H9 (cell line): ENCODE data around the gene DCAF4. TPM values are rescaled to one million over a fixed set of nuclear protein-coding genes. Genes with fewer than 3 reads are reported as not detected.

Experiments
- DNase-seq: peaks from one replicate; pipeline ENCODE4 v3.0.0-alpha.2; 2017
- H2AFZ ChIP-seq: one replicate; pipeline ENCODE4 v1.6.1; 2013; ENCODE audit warnings: mild to moderate bottlenecking, low read length, control low read depth, moderate library complexity
- H2AK5ac ChIP-seq: 2 replicates; pipeline ENCODE4 v1.6.1; 2013; ENCODE audit warnings: low read length, control low read depth, mixed read lengths; ENCODE audit not compliant: insufficient read length
- H2BK120ac ChIP-seq: one replicate; pipeline ENCODE4 v1.6.1; 2013; ENCODE audit warnings: low read depth, mild to moderate bottlenecking, low read length, control low read depth, inconsistent platforms; ENCODE audit not compliant: poor library complexity, severe bottlenecking
- H2BK12ac ChIP-seq: 2 replicates; pipeline ENCODE4 v1.6.1; 2013; ENCODE audit warnings: low read length, control low read depth, mixed read lengths, low read depth; ENCODE audit not compliant: insufficient read length
- H2BK15ac ChIP-seq: 2 replicates; pipeline ENCODE4 v1.6.1; 2013; ENCODE audit warnings: low read depth, low read length, control low read depth
- H2BK20ac ChIP-seq: one replicate; pipeline ENCODE4 v1.6.1; 2013; ENCODE audit warnings: low read depth, mild to moderate bottlenecking, low read length, control low read depth, inconsistent platforms; ENCODE audit not compliant: poor library complexity, severe bottlenecking
- H2BK5ac ChIP-seq: 2 replicates; pipeline ENCODE4 v1.6.1; 2013; ENCODE audit warnings: low read length, control low read depth, mixed read lengths; ENCODE audit not compliant: insufficient read length
- H3K14ac ChIP-seq: 2 replicates; pipeline ENCODE4 v1.6.1; 2013; ENCODE audit warnings: low read length, control low read depth; ENCODE audit not compliant: insufficient read depth
- H3K18ac ChIP-seq: 2 replicates; pipeline ENCODE4 v1.6.1; 2013; ENCODE audit warnings: low read depth, mild to moderate bottlenecking, mixed read lengths, low read length, control low read depth; ENCODE audit not compliant: insufficient read length
- H3K23ac ChIP-seq: 2 replicates; pipeline ENCODE4 v1.6.1; 2013; ENCODE audit warnings: low read length, control low read depth, mixed read lengths, low read depth; ENCODE audit not compliant: insufficient read length
- H3K23me2 ChIP-seq: 2 replicates; pipeline ENCODE4 v1.6.1; 2013; ENCODE audit warnings: low read depth, mild to moderate bottlenecking, mixed read lengths, low read length, control low read depth; ENCODE audit not compliant: insufficient read length, poor library complexity, severe bottlenecking
- H3K27ac ChIP-seq: 2 replicates; pipeline ENCODE4 v1.5.1; 2013; ENCODE audit warnings: low read length, control low read depth, mixed read lengths, low read depth; ENCODE audit not compliant: insufficient read length
- H3K27me3 ChIP-seq: 2 replicates; pipeline ENCODE4 v1.6.1; 2013; ENCODE audit warnings: low read length, control low read depth, inconsistent platforms; ENCODE audit not compliant: insufficient read depth
- H3K4ac ChIP-seq: 2 replicates; pipeline ENCODE4 v1.6.1; 2013; ENCODE audit warnings: low read depth, mild to moderate bottlenecking, control low read depth, inconsistent platforms, low read length, moderate library complexity
- H3K4me1 ChIP-seq: 2 replicates; pipeline ENCODE4 v1.6.1; 2013; ENCODE audit warnings: low read length, control low read depth, inconsistent platforms; ENCODE audit not compliant: insufficient read depth
- H3K4me2 ChIP-seq: 2 replicates; pipeline ENCODE4 v1.6.1; 2013; ENCODE audit warnings: low read length, control low read depth, mixed read lengths; ENCODE audit not compliant: insufficient read length, insufficient read depth
- H3K56ac ChIP-seq: 2 replicates; pipeline ENCODE4 v1.6.1; 2013; ENCODE audit warnings: low read depth, mild to moderate bottlenecking, mixed read lengths, low read length, control low read depth; ENCODE audit not compliant: insufficient read length
- H3K79me1 ChIP-seq: 2 replicates; pipeline ENCODE4 v1.6.1; 2013; ENCODE audit warnings: low read depth, mild to moderate bottlenecking, moderate library complexity, low read length, control low read depth, inconsistent platforms; ENCODE audit not compliant: insufficient read depth, poor library complexity, severe bottlenecking
- H3K79me2 ChIP-seq: 2 replicates; pipeline ENCODE4 v1.6.1; 2013; ENCODE audit warnings: low read length, control low read depth, inconsistent platforms; ENCODE audit not compliant: insufficient read depth
- H3K9ac ChIP-seq: 2 replicates; pipeline ENCODE4 v1.6.1; 2013; ENCODE audit warnings: low read length, control low read depth, mixed read lengths; ENCODE audit not compliant: insufficient read length; ENCODE audit errors: extremely low read depth
- H3K9me3 ChIP-seq: one replicate; pipeline ENCODE4 v1.6.1; 2013; ENCODE audit warnings: low read depth, low read length, inconsistent platforms; ENCODE audit not compliant: control insufficient read depth
- H3T11ph ChIP-seq: one replicate; pipeline ENCODE4 v1.6.1; 2013; ENCODE audit warnings: mild to moderate bottlenecking, low read length, control low read depth, inconsistent platforms
- H4K20me1 ChIP-seq: one replicate; pipeline ENCODE4 v1.6.1; 2013; ENCODE audit not compliant: control insufficient read depth, insufficient read length, insufficient read depth
- H4K5ac ChIP-seq: 2 replicates; pipeline ENCODE4 v1.6.1; 2013; ENCODE audit warnings: low read depth, mild to moderate bottlenecking, mixed read lengths, low read length, control low read depth; ENCODE audit not compliant: insufficient read length
- H4K8ac ChIP-seq: replicated peaks from 2 replicates; pipeline ENCODE4 v1.6.1; 2013; ENCODE audit warnings: low read length, control low read depth, mixed read lengths, low read depth; ENCODE audit not compliant: insufficient read length
- H4K91ac ChIP-seq: 2 replicates; pipeline ENCODE4 v1.6.1; 2013; ENCODE audit warnings: low read depth, mild to moderate bottlenecking, moderate library complexity, mixed read lengths, low read length, control low read depth; ENCODE audit not compliant: insufficient read length
- H3K27ac Mint-ChIP-seq, 3 experiments: 2 replicates in 2 of 3; 3 replicates in 1 of 3; pipeline ENCODE4 v1.8.0; 2020 to 2021; ENCODE audit warnings: mixed read lengths in 3 of 3, mild to moderate bottlenecking in 1 of 3, moderate library complexity in 1 of 3
- H3K27me3 Mint-ChIP-seq: 2 replicates; pipeline ENCODE4 v1.8.0; 2021; ENCODE audit warnings: low read depth, mild to moderate bottlenecking, moderate library complexity, mixed read lengths
- H3K36me3 Mint-ChIP-seq, 3 experiments: 2 replicates in 2 of 3; 3 replicates in 1 of 3; pipeline ENCODE4 v1.8.0; 2020 to 2021; ENCODE audit warnings: low read depth in 3 of 3, mixed read lengths in 3 of 3; ENCODE audit not compliant: insufficient read depth in 1 of 3
- H3K4me1 Mint-ChIP-seq, 2 experiments: 2 replicates each; pipeline ENCODE4 v1.8.0; 2020; ENCODE audit warnings: mixed read lengths in 2 of 2
- H3K4me3 Mint-ChIP-seq, 2 experiments: 2 replicates in 1 of 2; 3 replicates in 1 of 2; pipeline ENCODE4 v1.8.0; 2020 to 2021; ENCODE audit warnings: mild to moderate bottlenecking in 2 of 2, mixed read lengths in 2 of 2, moderate library complexity in 1 of 2
- H3K9me3 Mint-ChIP-seq, 2 experiments: 2 replicates in 1 of 2; 3 replicates in 1 of 2; pipeline ENCODE4 v1.8.0; 2020; ENCODE audit warnings: mild to moderate bottlenecking in 2 of 2, mixed read lengths in 2 of 2, moderate library complexity in 1 of 2
- WGBS: extraction: QIAGEN DNeasy Blood & Tissue Kit; methylation state at CpG from one replicate; pipeline ENCODE4 v1.1.7; 2013; ENCODE audit warnings: missing lambda C conversion rate, low lambda C conversion rate, mixed read lengths; ENCODE audit not compliant: insufficient read length; ENCODE audit errors: extremely low coverage; 5-methylcytosine and 5-hydroxymethylcytosine counted together
- total RNA-seq: library from RNA; stranded (reverse); gene quantifications from 2 replicates; pipeline ENCODE4 v1.2.1, GENCODE V29; 2021
- TF ChIP-seq, protein P1 (sequence below): fragments of 200-600 bp; sonication (generic); conservative IDR thresholded peaks from 3 replicates; pipeline ENCODE4 v1.8.0; 2021; ENCODE audit warnings: antibody characterized with exemption, mild to moderate bottlenecking

The DCAF4 gene
- total RNA-seq, 1 experiment from 2014 or later = 32.0 TPM

DNA sequence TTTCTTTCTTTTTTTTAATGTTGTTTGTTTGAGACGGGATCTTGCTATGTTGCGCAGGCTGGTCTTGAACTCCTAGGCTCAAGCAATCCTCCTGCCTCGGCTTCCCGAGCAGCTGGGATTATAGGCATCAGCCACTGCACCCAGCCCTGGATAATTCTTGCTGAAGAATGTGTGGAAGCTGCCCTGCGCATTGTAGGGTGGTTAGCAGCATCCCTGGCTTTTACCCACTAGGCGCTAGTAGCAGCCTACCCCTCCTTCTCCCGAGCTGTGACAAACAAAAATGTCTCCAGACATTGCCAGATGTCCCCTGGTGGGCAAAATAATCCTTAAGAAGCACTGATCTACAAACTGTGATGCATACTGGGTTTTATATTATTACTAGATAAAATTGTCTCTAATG, 6.6 kb downstream of the DCAF4 start:
- Histone ChIP-seq H3K9ac (no peak overlapping the region), H3K4me2 (no peak overlapping the region), H3K79me2 (no peaks in the 10 kb centered on the region), H2BK15ac (no peak overlapping the region), H3K23ac (no peak overlapping the region), H2BK20ac (no peak overlapping the region), H2BK12ac (no peak overlapping the region), H3K27ac (no peak overlapping the region), H3K79me1 (no peaks in the 10 kb centered on the region), H4K20me1 (no peaks in the 10 kb centered on the region), H3K4ac (no peak overlapping the region), H2BK120ac (no peak overlapping the region), H3K9me3 (no peaks in the 10 kb centered on the region), H3K14ac (no peak overlapping the region), H3K23me2 (no peaks in the 10 kb centered on the region), H2AK5ac (no peak overlapping the region), H3K4me1 (peaks cover 4% of the 10 kb centered on the region; the same call in 1 of the 2 replicates), H4K8ac (no peak overlapping the region), H3K27me3 (no peaks in the 10 kb centered on the region), H2BK5ac (no peak overlapping the region), H3K56ac (no peak overlapping the region), H3T11ph (no peak overlapping the region), H4K91ac (no peak overlapping the region), H4K5ac (no peak overlapping the region), H3K18ac (no peak overlapping the region), H2AFZ (no peak overlapping the region)
- H3K4me1 Mint-ChIP-seq = peaks cover 14 to 17% of the 10 kb centered on the region in 2 experiments
- DNase-seq = no peak
- H3K9me3 Mint-ChIP-seq = no peaks in the 10 kb centered on the region
- 0 out of 7 replicates have a peak overlapping the region, but pooled peaks of 1 of the 3 experiments have one; percentile 4 for H3K27ac Mint-ChIP-seq
- no CpG with 5 or more reads among the region's 7 CpGs for WGBS
- H3K36me3 Mint-ChIP-seq = peaks cover 0 to 8% (median 1%) of the 10 kb centered on the region in 3 experiments; a peak in 4 of 7 replicates
- no peak overlapping the region for H3K4me3 Mint-ChIP-seq
- TF ChIP-seq, protein P1, sequence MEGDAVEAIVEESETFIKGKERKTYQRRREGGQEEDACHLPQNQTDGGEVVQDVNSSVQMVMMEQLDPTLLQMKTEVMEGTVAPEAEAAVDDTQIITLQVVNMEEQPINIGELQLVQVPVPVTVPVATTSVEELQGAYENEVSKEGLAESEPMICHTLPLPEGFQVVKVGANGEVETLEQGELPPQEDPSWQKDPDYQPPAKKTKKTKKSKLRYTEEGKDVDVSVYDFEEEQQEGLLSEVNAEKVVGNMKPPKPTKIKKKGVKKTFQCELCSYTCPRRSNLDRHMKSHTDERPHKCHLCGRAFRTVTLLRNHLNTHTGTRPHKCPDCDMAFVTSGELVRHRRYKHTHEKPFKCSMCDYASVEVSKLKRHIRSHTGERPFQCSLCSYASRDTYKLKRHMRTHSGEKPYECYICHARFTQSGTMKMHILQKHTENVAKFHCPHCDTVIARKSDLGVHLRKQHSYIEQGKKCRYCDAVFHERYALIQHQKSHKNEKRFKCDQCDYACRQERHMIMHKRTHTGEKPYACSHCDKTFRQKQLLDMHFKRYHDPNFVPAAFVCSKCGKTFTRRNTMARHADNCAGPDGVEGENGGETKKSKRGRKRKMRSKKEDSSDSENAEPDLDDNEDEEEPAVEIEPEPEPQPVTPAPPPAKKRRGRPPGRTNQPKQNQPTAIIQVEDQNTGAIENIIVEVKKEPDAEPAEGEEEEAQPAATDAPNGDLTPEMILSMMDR = no peak
- H3K27me3 Mint-ChIP-seq = no peaks in the 10 kb centered on the region; the same call in 1 of the 2 replicates
